Stimulated activated CD4-positive, alpha-beta T cell treated with anti-CD3 and anti-CD28 coated beads, TNF-alpha, amount 100 ng/mL, for 48 hours (primary cell): ENCODE measurements around the gene MPZL1.

Source experiments
- DNase-seq, 3 donors: peaks; one replicate each; pipeline ENCODE4 v3.0.0-alpha.2; 2020; ENCODE audit warnings: low read depth in 3 of 3

Gene MPZL1

DNA sequence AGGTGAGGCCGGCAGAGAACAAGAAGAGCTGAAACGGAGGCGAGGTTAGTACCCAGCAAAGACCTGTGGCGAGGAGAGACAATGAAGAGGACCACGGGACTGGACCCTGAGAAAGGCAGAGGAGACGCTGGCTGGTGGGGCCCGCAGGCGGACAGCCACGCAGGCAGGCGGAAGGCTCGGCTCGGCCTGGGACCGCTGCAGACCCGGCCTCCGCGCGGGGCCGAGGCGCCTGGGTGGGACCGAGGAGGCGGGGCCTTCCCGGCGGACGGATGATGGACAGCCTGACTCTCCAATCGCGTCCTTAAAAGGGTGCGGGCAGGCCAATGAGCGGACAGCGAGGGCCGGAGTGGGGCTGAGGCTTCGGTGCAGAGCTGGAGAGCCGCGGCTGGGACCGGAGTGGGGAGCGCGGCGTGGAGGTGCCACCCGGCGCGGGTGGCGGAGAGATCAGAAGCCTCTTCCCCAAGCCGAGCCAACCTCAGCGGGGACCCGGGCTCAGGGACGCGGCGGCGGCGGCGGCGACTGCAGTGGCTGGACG, at the start of gene MPZL1:
Gene MPZL1, plus strand, starts transcription at position 366 of the 535 bp plus-strand sequence. CDS start 170 bp downstream, outside the sequence.
- peak; percentile 88 to 94 (median 91) for DNase-seq

DNA sequence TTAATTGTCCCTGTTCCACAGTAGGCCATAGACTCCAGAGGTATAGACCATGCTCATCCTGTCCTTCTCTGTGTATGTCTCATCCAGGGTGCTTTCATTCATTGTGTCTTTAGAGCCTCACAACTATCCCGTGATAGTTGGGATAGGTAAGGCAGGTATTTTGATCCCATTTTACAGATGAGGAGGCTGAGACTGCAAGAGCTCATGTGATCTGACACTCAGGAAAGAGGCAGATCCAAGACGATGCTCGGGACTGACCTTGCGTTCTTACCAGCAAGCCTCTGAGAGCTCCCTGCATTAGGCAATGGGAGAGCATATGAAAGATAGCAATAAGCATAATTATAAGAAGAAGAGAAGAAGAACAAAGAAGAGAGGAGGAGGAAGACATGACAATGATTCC, 49.0 kb upstream of the MPZL1 start:
- no peak for DNase-seq

DNA sequence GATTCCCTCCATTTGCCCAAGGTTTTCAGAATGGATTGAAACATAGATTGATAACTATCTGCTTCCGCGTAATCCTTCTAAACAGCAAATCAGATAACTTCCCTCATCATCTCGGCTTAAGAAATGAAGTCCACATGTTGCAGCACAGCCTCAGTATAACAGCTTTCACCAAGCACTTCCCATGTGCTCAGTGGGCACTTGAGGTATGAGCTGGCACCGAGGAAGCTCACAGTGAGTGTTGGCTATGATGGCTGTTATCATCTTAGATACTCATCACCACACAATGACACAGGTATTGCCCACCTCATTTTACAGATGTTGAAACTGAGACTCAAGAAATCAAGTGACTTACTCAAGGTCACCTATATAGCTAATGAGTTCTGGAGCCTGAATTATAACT, 48.5 kb upstream of the MPZL1 start:
- no peak for DNase-seq

DNA sequence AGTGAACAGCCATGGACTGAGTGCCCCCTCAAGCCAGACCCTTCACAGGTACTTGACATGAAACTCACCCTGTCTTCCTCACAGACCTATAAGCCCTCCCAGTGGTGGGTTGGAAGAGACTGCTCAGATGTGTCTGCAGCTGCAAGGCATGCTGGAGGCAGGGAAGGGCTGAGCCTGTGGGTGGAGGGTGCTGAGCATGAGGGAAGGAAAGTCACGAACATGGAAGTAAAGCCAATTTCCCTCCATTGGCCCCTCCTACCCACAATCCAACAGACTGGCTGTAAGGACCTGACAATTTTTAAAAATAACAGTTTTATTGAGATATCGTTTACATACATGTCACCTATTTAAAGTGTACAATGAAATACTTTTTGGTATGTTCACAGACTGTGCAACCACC, 47.6 kb upstream of the MPZL1 start:
- DNase-seq, result no peak

DNA sequence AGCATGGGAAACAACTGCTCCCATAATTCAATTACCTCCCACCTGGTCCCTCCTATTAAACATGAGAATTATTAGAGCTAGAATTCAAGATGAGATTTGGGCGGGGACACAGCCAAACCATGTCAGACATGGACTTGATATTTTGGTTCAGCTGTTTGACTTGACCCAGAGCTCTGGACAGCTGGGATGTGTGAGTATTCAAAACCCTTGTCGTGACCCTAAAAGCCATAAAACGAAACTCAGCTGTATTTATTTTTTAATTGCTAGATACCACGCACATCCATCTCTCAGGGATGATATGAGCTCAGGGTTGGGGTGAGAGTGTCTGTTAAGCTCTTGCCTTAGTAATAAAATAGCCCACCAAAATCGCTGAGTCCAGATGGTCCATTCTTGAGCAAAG, 46.3 kb upstream of the MPZL1 start:
- DNase-seq, result no peak

DNA sequence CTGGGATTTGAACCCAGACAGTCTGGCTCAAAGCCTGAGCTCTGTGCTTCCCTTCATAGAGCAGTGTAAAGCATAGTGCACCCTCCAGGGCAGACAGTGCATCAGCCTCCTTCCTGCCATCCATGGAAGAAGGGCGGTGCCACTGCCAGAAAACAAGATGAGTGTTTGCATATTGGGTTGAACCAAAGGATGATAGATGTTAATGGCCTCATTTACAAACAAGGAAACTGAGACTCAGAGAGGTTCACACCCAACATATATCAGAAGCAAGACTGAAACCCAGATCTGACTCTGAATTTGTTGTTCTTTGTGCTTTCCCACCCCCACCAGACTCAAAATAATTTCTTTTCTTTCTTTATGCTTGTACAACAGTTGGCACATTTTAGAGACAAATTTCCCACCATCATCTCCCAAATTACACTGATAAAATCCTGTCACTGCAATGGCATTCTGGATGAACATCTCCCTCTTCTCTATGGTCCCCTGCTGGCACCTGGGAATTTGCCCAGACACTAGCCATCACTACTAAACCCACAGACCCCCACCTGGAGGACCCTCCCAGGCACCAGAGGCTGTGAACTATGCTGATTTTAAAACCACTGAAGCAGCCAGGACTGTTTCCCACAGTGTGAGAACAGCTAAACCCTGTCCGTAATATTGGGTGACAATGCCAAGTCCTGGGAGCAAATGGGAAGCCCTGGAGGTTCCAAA, 45.4 kb upstream of the MPZL1 start:
- DNase-seq, result no peak

DNA sequence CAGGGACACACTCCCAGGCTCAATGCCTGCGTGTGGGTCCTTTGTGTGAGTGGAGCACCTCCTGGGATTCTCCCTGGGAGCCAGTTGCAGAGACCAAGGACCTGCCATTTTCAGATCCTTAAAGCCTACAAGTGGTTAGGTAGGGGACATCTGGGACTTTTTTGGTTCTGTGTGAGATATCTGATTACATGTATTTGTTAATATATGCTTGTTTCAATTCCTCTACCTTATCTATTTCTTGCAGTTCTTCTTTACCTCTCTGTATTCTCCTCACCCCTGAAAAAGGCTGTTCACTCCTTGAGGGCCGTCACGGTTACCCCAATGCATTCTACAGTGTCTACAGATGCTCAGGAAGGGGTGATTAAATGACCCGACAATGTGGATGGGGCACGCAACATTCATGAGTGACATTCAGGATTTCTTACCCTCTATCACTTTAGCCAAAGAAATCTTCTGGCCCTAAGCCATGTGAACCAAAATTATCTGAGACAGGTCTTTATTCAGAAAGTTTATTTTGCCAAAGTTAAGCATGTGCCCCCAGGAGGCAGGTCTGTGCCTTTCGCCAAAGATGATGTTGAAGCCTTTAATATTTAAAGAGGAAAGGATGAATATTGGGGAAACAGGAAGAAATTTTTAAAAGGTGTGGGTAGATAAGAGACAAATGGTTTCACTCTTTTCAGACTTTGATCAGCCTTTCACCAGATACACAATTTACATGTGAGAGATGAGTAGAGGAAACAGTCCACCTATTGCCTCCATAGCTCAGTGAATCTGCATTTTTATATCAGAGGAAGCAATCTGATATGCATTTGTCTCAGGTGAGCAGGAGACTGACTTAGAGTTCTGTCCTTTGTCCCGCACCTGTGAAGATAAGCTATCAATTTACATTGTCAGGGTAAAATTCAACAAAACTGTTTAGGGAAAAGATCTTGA, 44.6 kb upstream of the MPZL1 start:
- no peak for DNase-seq

DNA sequence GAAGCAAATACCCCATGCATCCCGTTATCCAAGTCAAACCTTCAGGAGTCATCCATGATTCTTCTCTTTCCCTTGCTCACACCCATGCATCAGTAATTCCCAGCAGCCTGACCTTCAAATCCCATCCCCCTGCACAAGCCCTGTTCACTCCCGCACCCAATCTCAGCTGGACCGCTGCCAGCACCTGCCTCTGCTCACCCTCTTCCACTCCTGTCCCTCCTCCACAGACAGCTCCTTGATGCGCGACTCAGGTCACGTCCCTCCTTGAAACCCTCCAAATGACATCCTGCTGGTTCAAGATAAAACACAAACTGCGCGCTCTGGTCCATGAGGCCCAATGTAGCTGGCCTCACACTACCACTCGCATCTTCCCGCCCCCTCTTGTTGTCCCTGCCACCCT, 43.4 kb upstream of the MPZL1 start:
- no peak for DNase-seq

DNA sequence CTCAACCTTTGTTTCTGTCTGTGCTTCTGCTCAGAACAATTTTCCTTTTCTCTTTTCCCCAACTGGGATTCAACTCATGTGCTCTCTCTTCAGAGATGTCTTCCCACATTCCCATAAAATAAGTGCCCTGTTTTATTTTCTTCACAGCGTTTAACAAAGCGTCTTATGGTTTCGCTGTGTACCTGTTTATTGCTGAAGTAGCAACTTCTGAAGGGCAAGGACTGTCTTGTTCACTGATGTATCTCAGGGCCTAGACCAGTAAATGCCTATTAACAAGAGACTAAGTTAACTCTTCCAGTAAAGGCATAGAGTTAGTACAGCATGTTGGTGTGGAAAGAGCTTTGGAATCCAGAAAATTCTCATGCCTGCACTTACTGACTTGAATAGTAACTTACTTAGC, 42.9 kb upstream of the MPZL1 start:
- DNase-seq, result no peak

DNA sequence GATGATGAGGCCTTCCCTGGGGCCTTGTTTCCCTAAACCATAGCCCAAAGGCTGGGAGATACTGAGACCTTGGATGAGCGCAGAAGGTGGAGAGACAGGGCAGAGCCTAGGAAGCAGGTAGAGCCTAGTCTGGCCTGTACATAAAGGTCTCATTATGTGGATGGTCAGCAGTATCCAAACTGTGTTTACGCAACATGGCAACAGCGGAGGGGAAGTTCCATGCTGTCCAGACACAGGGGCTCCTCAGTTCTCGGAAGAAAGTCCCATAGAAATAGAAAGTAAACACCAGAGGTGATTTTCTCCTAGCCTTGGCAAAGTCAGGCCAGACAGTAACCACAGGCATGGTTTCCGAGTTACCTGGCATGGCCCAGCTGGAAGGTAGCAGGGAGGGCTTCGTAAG, 42.1 kb upstream of the MPZL1 start:
- DNase-seq, result no peak

DNA sequence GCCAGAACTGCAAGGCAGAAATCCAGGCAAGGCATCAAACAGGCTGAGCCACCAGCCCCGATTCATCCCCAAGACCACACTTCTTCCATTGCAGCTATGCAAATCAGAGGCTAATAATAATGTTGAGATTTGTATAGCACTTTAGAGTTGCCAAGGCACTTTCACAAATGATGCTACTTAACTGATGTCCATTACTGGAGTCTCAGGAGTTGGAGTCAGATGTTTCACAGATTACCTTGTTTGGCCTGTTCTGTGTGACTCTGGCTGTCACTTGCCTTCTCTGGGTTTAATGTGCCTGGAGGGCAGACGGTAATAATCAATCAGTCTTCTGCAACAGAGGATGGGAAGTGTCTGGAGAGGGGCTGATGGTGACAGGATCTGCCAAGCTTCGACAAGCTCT, 40.8 kb upstream of the MPZL1 start:
- DNase-seq, result no peak

DNA sequence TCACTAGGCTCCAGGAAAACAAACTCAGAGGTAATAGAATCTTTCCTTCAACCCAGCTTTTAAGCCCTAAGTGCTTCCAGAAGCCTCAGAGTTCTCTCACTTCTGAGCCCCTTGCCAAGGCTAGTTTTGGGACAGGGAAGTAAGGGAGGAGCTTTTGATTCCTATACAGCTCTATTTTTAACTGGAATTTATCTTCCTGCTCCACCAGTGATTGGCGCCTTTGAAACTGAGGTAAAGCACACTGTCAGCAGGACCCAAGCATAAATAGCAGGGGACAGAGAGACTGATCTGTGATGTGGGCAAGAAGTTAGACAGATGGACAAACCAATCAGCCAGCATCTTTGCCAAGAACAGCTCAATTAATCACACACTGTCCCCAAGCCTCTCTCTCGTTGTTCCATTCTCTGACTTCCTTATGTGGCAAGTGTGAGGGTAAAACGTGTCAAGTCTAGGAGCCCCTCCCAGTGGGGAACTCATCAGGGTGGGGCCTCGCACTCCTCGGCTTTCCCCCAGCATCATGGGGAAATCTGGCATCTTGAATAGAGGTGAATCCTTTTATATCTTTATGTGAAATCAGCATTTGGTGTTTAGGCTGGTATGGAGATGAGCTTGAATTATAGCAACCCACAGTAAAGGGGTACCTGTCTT, 40.2 kb upstream of the MPZL1 start:
- DNase-seq, result no peak

DNA sequence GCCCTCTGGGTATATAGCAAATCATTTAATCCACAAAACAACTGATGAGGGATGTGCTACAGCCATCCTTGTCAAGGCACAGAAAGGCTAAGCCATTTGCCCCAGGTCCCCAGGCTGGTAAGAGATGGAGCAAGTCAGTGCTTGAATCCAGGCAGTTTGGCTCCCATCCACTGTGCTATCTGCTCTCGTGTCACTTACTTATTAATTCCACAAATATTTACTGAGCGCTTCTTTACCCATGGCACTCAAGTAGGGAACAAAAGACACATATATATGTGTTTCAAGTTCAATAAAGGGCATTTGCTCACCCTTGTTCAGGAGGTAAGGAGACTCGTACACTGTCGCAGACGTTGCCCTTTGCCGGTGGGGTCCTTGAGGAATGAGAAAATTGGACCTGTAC, 38.6 kb upstream of the MPZL1 start:
- DNase-seq, result no peak

DNA sequence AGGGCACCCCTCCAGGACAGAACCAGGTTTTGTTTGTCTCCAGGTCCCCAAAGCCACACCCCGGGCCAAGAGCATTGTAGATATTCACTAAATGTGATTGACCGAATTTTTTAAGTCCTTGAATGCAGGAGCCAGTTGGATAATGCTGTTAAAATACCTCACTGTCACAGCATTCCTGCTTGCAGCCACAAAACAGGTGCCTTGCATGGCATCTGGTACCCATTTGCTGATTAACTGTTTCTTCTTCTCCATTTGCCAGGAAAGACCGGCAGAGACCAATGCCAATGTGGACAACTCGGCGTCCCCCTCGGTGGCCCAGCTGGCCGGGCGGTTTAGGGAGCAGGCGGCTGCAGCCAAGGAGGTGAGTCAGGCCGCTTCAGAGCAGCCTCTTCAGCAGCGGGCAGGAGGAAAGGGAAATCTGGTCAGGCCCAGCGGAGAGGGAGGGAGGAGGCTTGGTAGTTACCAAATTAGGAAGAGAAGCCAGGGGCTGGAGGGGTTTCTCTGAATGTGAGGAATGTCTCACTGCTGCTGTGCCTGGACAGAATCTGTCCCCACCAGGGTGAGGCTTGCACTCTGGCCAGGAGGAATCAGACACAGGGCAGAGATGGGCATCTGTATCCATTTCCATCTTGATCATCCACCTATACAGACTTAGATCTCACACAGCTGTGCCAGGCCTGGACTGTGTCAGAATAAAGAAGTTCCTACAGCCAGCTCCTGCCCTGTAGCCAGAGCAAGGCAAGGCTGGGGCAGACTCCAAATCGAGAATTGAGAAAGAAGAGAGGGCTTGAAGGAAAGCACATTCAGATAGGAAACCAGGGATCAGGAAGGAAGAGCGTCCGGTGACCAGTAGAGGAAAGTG, 37.9 kb upstream of the MPZL1 start:
- no peak for DNase-seq

DNA sequence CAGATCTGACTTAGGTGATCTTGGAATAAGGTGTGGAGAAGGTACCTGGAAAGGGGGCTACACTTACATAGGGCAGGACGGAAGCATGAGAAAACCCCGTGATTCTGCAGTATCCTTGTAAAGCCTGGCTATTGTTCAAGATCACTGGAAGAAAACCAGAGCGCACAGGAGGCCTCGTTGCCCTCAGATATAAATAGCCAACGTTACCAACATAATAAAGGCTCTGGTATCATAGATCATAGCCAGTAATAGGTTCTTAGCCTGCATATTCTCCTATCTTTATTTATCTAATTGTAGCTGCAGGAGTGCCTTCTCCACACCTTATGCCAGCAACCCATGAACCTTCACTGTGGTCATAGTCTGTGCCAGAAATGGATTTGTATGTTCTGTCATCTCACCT, 35.9 kb upstream of the MPZL1 start:
- no peak for DNase-seq

DNA sequence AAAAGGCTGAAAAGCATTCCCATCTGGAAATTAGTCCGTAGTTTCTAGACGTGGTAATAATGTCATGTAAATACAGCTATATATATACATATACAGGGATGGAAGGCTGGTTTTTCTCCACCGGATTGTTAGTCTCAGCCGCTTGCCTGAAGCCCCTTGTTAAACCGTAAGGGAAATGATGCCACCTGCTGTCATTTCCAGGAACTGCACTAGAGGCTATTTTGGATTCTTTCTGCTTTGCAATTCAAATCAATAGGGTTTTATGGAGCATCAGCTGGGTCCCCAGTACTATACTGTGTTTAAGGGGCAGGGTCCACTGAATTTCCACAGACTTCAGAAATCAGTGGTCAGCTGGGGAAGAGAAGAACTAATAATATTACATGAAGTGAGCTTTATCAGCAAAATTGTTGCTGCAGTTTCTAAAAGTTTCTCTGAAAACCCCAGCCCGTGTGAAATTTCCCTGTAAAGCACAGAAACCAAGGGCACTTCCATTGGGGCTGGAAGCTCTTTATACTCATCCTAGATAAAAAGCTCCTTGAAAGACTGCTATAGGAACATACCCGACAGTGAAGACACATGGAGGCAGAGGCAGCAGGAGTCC, 33.8 kb upstream of the MPZL1 start:
- peak; percentile 50 to 80 (median 64) for DNase-seq

DNA sequence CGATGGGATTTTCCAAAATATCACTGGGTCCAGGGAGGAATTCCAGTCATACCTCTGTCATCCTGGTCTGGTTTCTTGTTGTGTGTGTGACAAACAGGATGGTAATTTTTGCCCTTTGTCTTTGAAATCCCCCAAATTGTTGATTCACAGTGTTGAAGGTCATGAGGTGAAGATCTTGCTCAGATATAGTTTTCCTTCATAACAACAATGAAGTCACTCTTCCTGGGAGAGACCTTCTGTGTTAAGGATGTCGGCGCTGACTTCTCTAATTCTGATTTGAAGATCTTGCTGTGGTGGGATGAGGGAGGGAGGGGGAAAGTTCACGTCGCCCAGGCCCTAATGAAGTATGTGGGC, 32.2 kb upstream of the MPZL1 start:
- no peak for DNase-seq

DNA sequence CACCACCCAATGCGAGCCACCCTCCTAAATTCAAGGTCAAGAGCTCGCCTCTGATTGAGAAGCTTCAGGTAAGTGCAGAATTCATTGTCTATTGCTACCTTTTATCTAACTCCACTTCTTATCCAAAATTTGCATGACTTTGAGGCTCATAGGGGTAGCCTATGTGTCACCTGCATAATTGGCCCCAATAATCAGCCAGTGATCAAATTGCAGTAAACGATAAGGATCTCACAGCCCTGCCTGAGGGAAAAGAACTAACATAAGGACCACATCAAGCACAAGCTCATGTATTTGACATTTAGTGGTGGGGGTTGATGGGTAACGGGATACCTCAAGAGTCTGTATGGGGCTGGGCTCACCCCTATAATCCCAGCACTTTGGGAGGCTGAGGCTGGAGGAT, 31.7 kb upstream of the MPZL1 start:
- DNase-seq, result no peak

DNA sequence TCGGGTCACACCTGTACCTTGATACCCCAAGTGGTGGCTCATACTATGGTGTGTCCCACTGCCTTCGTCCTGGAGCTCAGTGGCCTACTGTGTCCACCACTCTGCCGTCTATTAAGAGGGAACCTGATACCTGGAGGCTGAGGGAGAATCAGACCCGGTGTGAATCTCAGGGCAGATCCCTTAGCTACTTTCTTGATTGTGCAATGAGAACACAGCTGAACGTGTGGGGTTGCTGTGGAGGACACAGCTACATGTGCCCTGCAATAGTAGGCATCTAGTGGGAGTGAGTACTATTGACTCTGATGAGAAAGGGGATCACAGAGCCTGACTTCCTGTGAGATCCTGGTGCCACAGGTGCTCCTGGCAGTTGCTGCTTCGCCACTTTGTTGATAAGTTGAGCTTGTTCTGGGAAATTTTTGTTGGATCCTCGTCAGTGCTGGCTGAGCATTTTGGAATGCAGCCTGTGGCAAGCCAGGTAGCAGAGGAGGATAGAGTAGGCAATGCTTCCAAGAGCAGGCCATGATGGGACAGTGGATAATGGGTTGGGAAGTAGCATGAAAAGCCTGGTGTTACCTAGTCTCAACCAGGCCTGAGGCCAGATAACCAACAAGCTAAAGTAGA, 28.2 kb upstream of the MPZL1 start:
- DNase-seq, result no peak

DNA sequence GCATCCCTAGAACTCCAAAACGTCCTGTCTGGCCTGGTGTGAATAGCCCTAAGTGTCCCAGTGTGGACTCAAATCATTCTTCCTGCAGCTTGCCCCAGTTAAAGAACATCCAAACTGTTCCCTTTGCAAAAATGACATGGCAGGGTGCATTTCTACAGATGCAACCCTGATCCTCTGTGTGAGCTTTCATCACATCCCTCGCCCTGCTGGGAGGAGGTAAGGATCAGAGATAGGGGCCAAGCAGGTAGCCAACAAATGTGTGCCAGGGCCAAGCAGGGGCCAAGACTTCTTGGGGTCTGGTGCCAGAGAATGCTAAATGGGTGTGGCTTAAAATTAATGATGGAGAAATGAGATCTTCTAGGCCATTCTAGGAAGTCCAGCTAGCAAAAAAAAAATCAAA, 27.1 kb upstream of the MPZL1 start:
- DNase-seq, result no peak

DNA sequence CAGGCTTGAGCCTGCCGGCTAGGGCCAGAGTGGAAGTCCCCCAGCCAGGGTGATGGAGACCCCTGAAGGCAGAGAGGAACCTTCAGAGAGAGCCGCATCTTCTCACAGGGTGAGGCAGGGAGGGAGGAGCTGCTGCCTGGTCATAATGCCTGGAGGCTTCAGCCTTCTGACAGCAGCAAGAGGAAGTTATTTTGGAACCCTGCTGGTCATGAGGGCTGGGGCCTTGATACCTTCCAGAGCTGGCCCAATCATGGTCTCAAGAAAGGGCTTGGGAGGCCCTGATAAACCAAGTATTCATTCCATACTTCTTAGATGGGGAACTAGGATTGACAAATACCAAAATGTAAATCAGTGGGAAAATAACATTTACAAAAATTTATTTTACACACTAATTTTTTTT, 26.6 kb upstream of the MPZL1 start:
- DNase-seq, result no peak
